Choroid plexus epithelial cell (primary cell): Measurements from ENCODE around the gene DENND5B.
A peak's percentile ranks its signal among the peaks of the same experiment; 100 is the strongest.

Experiments used
- DNase-seq: peaks from one replicate; pipeline ENCODE4 v3.0.0-alpha.2; 2010; ENCODE audit warnings: low read depth
- H3K4me3 ChIP-seq: 2 replicates; pipeline ENCODE4 v1.5.1; 2011; ENCODE audit warnings: low read depth, mild to moderate bottlenecking, control low read depth, low read length, moderate library complexity
- TF ChIP-seq, protein P1 (sequence below): conservative IDR thresholded peaks from 2 replicates; pipeline ENCODE4 v1.5.1; 2011; ENCODE audit warnings: low read depth, mild to moderate bottlenecking, control low read depth, inconsistent platforms, low read length, moderate library complexity

DENND5B gene

DNA sequence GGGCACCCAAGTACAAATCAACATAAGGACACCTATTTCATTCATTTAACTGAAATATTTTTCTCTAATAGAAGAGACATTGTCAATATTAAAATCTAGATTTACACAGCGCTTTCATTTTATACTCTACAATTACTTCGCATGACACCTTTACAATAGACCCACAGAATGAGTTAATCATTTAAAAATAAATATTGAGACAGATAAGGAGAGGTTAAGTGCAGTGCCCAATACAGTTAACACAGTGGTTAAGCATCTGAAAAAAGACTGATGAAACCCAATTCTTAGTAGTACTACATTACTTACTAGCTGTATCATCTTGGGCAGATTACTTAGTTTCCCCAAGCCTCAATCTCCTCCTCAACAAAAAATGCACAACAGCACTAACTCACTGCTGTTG lies 116.2 kb downstream of the DENND5B start:
- H3K4me3 ChIP-seq, result no peak overlapping the region
- TF ChIP-seq, protein P1, sequence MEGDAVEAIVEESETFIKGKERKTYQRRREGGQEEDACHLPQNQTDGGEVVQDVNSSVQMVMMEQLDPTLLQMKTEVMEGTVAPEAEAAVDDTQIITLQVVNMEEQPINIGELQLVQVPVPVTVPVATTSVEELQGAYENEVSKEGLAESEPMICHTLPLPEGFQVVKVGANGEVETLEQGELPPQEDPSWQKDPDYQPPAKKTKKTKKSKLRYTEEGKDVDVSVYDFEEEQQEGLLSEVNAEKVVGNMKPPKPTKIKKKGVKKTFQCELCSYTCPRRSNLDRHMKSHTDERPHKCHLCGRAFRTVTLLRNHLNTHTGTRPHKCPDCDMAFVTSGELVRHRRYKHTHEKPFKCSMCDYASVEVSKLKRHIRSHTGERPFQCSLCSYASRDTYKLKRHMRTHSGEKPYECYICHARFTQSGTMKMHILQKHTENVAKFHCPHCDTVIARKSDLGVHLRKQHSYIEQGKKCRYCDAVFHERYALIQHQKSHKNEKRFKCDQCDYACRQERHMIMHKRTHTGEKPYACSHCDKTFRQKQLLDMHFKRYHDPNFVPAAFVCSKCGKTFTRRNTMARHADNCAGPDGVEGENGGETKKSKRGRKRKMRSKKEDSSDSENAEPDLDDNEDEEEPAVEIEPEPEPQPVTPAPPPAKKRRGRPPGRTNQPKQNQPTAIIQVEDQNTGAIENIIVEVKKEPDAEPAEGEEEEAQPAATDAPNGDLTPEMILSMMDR, result no peak
- no peak for DNase-seq

DNA sequence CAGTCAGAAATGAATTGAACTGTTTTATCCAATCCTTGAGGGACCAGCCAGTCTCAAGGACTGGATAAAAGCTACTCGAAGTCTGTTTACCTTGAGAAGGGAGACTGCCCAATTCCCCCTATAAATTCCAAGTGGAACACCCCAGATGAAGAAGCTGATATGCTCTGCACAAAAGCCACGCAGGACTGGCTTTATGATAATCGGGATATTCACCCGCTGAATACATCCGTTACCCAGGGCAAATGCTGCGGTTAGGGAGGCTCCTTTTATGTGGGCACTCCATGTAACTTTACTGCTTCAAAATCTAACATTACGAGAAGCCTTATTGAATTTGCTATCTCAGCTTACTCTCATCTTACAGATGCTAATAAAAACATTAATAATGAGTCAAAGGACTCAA lies 119.1 kb downstream of the DENND5B start:
- no peak overlapping the region for H3K4me3 ChIP-seq
- TF ChIP-seq, protein P1, result no peak
- DNase-seq, result peak; percentile 33

DNA sequence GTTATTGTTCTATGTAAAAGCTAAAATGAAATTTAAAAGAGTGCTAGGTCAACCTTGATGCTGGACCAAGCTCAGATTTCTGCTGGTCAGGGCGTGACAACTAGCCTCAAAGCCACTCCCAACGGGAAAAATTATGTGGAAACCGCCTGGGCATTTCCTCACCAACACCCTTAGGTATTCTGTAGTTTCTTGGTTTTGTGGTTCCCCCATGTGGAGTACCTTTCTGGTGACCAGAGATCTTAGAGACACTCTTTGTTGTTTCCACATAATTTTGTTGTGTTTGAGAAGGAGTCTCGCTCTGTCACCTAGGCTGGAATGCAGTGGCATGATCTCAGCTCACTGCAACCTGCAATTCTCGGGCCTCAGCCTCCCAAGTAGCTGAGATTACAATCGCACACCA lies 119.9 kb downstream of the DENND5B start:
- no peak overlapping the region for H3K4me3 ChIP-seq
- no peak for DNase-seq
- TF ChIP-seq, protein P1, result no peak

DNA sequence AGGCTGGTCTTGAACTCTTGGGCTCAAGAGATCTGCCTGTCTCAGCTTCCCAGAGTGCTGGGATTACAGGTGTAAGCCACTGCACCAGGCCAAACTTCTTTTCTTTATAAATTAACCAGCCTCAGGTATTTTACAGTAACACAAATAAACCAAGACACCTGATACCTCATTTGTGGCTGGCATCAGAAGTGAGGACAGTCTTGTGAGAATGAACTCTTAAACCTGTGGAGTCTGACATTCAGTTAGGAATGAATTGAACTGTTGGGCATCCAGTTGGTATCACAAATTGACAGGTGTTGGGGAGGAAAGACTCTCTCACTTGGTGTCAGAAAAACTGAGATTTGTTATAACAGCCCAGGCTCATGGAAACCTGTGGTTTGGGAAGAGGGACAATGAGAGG lies 120.5 kb downstream of the DENND5B start:
- DNase-seq, result no peak
- H3K4me3 ChIP-seq, result no peak overlapping the region
- TF ChIP-seq, protein P1, result no peak

DNA sequence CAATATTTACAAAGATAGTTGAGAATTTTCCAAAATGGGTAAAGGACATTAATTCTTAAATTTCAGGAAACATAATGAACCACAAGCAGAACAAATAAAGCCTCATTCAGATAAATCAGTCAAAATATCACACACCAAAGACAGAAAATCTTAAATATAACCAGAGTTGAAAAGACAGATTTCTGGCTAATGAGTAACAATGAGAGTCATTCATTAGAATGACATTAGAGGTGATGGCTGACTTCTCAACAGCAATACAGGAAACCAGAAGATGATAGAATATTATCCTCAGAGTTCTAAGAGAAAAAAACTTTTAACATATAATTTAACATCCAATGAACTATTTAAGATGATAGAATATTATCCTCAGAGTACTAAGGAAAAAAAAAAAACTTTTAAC lies 124.2 kb downstream of the DENND5B start:
- peak; percentile 54 for DNase-seq
- TF ChIP-seq, protein P1, result no peak
- H3K4me3 ChIP-seq, result no peak overlapping the region

DNA sequence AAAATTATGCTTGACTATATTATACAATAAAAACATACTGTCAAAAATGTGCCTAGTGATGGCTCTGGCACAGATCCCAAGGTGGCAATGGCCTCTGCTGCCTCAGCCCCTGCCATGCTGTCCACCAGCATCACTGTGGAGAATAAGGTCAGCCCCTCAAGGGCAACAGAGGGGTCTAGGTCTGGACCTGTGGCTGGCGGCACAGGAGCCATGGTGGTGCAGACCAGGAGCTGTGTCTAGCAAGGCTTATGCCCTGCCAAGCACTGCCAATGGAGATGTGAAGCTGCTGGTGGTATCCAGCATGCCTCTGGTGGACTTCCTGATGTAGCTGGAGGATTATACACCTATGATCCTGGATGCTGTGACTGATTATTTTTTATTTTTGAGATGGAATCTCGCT lies 125.9 kb downstream of the DENND5B start:
- DNase-seq, result no peak
- H3K4me3 ChIP-seq, result no peak overlapping the region

DNA sequence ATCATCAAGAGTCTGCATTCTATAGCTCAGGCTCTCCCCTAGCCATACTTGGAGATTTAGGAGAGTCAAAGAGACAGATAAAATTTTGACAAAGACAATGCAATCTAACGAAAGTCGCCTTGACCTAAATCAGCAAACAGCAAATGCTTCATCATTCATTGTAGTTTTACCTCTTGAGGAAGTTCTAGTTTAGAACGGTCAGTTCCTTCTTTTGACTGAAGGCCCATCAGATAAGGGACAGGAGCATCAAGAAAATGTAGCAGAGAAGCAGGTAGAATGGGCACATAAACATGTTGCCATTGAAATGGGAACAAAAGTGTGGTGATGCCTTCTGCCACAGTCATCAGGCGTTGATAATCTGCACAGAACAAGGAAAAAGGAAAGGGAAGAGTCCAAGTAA lies 130.9 kb downstream of the DENND5B start:
- TF ChIP-seq, protein P1, result no peak
- DNase-seq, result no peak

More for the DNA sequence above, 125.9 kb downstream of the DENND5B start:
- TF ChIP-seq, protein P1, result no peak

More for the DNA sequence above, 130.9 kb downstream of the DENND5B start:
- H3K4me3 ChIP-seq, result no peak overlapping the region
